Testis (tissue), 2 donors: ENCODE results near the gene LAMTOR1.

Experiments used
- CTCF ChIP-seq, 3 experiments: fragments of 450-650 bp in 2 of 3; fragments of 200-600 bp in 1 of 3; sonication (generic) in 1 of 3; IDR thresholded peaks; one replicate each; pipeline ENCODE4 v1.5.1; 2016 to 2019; ENCODE audit warnings: antibody characterized with exemption in 3 of 3, mild to moderate bottlenecking in 2 of 3, moderate library complexity in 1 of 3
- POLR2A ChIP-seq: fragments of 450-650 bp; IDR thresholded peaks from one replicate; pipeline ENCODE4 v1.6.1; 2017; ENCODE audit warnings: antibody characterized with exemption, mild to moderate bottlenecking, moderate library complexity

GRCh38 chr11:72066855-72067254 is 36.2 kb downstream of the LAMTOR1 start:
- no peak for TF ChIP-seq CTCF (IDR thresholded peaks at IDR 0.05)
- no peak for TF ChIP-seq POLR2A
